ENCODE measurements around the gene RIOX2. TPM values are rescaled to one million over a fixed set of nuclear protein-coding genes. Genes with fewer than 3 reads are reported as not detected.

The RIOX2 gene
- total RNA-seq, 1 donor from 2014 or later: 29.6 TPM

- no peak for DNase-seq (ENCODE audit: low read depth)
Measured at GRCh38 chr3:97954228-97954827, 17.9 kb downstream of the RIOX2 start.

- DNase-seq (ENCODE audit: low read depth): peak; percentile 58
Measured at GRCh38 chr3:97952872-97953271, 19.4 kb downstream of the RIOX2 start.

GRCh38 chr3:97952280-97952679 is 20.0 kb downstream of the RIOX2 start:
- peak; percentile 94 for DNase-seq (ENCODE audit: low read depth)

GRCh38 chr3:97950360-97950759 is 21.9 kb downstream of the RIOX2 start:
- no peak for DNase-seq (ENCODE audit: low read depth)

- no peak for DNase-seq (ENCODE audit: low read depth)
Measured at GRCh38 chr3:97949743-97950142, 22.5 kb downstream of the RIOX2 start.

GRCh38 chr3:97949110-97949485 is 23.1 kb downstream of the RIOX2 start:
- DNase-seq (ENCODE audit: low read depth): no peak

GRCh38 chr3:97948351-97949109 is 23.7 kb downstream of the RIOX2 start:
- DNase-seq (ENCODE audit: low read depth): peak; percentile 23

GRCh38 chr3:97942801-97943546 is 29.3 kb downstream of the RIOX2 start:
- peak; percentile 94 for DNase-seq (ENCODE audit: low read depth)

- DNase-seq (ENCODE audit: low read depth): no peak
Measured at GRCh38 chr3:97940034-97940433, 32.2 kb downstream of the RIOX2 start.

- DNase-seq (ENCODE audit: low read depth): no peak
Measured at GRCh38 chr3:97939401-97939800, 32.8 kb downstream of the RIOX2 start.

- DNase-seq (ENCODE audit: low read depth): no peak
Measured at GRCh38 chr3:97938444-97938843, 33.8 kb downstream of the RIOX2 start.

- no peak for DNase-seq (ENCODE audit: low read depth)
Measured at GRCh38 chr3:97937205-97937604, 35.0 kb downstream of the RIOX2 start.

- DNase-seq (ENCODE audit: low read depth): peak; percentile 54
Measured at GRCh38 chr3:97935842-97936241, 36.4 kb downstream of the RIOX2 start.

GRCh38 chr3:97934980-97935695 is 37.1 kb downstream of the RIOX2 start:
- no peak for DNase-seq (ENCODE audit: low read depth)

GRCh38 chr3:97932387-97932801 is 39.8 kb downstream of the RIOX2 start:
- no peak for DNase-seq (ENCODE audit: low read depth)

- no peak for DNase-seq (ENCODE audit: low read depth)
Measured at GRCh38 chr3:97931218-97931617, 41.0 kb downstream of the RIOX2 start.

- DNase-seq (ENCODE audit: low read depth): no peak
Measured at GRCh38 chr3:97930018-97930417, 42.2 kb downstream of the RIOX2 start.

GRCh38 chr3:97928986-97929385 is 43.2 kb downstream of the RIOX2 start:
- DNase-seq (ENCODE audit: low read depth): no peak

GRCh38 chr3:97927704-97928103 is 44.5 kb downstream of the RIOX2 start:
- DNase-seq (ENCODE audit: low read depth): no peak

- DNase-seq (ENCODE audit: low read depth): peak; percentile 64
Measured at GRCh38 chr3:97917813-97918536, 54.3 kb downstream of the RIOX2 start.

- DNase-seq (ENCODE audit: low read depth): no peak
Measured at GRCh38 chr3:97916576-97916975, 55.7 kb downstream of the RIOX2 start.

- peak; percentile 54 for DNase-seq (ENCODE audit: low read depth)
Measured at GRCh38 chr3:97914388-97914787, 57.8 kb downstream of the RIOX2 start.

All from renal cortical epithelial cell (primary cell).